NB4 (cell line): ENCODE results near the gene FGF14.

Source experiments
- DNase-seq: peaks from one replicate; pipeline ENCODE4 v3.0.0; 2010; ENCODE audit warnings: low read depth
- H3K4me3 ChIP-seq: one replicate; pipeline ENCODE4 v1.5.1; 2011; ENCODE audit warnings: mild to moderate bottlenecking, low read depth, low read length, moderate library complexity
- MAX ChIP-seq: IDR thresholded peaks from 2 replicates; pipeline ENCODE4 v1.6.1; 2011; ENCODE audit warnings: low read depth, low read length
- MYC ChIP-seq: IDR thresholded peaks from 2 replicates; pipeline ENCODE4 v1.6.1; 2011; ENCODE audit warnings: low read depth, low read length
- POLR2A ChIP-seq: IDR thresholded peaks from 2 replicates; pipeline ENCODE4 v1.6.1; 2011; ENCODE audit warnings: mild to moderate bottlenecking; ENCODE audit not compliant: insufficient read length; ENCODE audit errors: extremely low read depth
- TF ChIP-seq, protein P1 (sequence below): IDR thresholded peaks from one replicate; pipeline ENCODE4 v1.5.1; 2012; ENCODE audit warnings: low read depth, low read length

FGF14 gene

DNA sequence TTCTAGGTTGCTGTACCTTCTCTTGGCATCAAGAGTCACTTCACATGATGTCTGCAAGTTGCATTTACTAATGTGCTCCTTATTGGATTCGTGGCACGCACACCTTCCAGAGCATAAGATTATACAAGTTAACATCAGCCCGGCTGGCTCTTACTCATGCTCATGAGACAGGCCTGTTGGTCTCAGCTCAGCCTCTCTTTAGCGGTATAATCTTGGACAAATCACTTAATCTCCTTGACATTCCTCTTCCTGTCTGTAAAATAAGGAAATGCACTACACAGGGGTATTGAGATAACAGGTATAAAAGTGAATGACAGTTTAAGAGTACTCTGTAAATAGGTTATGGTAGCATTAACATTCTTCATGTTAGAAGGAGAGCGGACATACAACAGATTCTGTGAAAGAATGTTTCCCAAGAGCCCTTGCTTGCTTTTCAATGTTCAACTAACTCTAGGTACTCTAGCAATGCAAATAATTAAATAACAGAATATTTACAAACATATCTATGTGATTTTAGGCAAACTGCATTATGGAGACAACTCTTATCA is 181.1 kb downstream of the FGF14 start:
- DNase-seq, result no peak
- no peak for TF ChIP-seq MAX
- TF ChIP-seq MYC, result no peak
- TF ChIP-seq, protein P1, sequence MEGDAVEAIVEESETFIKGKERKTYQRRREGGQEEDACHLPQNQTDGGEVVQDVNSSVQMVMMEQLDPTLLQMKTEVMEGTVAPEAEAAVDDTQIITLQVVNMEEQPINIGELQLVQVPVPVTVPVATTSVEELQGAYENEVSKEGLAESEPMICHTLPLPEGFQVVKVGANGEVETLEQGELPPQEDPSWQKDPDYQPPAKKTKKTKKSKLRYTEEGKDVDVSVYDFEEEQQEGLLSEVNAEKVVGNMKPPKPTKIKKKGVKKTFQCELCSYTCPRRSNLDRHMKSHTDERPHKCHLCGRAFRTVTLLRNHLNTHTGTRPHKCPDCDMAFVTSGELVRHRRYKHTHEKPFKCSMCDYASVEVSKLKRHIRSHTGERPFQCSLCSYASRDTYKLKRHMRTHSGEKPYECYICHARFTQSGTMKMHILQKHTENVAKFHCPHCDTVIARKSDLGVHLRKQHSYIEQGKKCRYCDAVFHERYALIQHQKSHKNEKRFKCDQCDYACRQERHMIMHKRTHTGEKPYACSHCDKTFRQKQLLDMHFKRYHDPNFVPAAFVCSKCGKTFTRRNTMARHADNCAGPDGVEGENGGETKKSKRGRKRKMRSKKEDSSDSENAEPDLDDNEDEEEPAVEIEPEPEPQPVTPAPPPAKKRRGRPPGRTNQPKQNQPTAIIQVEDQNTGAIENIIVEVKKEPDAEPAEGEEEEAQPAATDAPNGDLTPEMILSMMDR, result no peak
- TF ChIP-seq POLR2A, result no peak
- no peak overlapping the region for H3K4me3 ChIP-seq

- DNase-seq, result no peak
- TF ChIP-seq MYC (no peak), POLR2A (no peak), MAX (no peak)
- TF ChIP-seq, protein P1, result no peak
- no peak overlapping the region for H3K4me3 ChIP-seq
Observed at GRCh38 chr13:102214956-102215355, 186.9 kb downstream of the FGF14 start.

GRCh38 chr13:102212729-102213128 is 189.1 kb downstream of the FGF14 start:
- no peak for DNase-seq
- no peak overlapping the region for H3K4me3 ChIP-seq
- TF ChIP-seq MAX, result no peak
- no peak for TF ChIP-seq MYC
- no peak for TF ChIP-seq POLR2A
- TF ChIP-seq, protein P1, result no peak

DNA sequence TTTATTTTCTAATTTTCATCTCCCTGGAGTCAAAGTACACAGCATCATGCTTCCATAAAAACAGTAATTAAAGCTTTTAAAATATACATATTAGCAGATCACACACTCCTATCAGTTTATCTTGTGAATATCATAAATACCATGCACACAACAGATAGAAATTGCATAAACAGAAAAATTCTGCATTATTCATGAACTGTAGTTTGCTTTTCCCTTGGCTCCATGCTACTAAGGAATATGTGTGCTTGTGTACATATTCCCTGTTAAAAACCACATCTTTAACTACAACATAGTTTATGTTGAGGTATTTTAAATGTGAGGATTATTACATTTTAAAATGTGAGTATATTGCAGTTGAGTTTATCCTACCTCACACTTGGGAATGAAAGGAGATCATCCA is 193.5 kb downstream of the FGF14 start:
- no peak for DNase-seq
- no peak overlapping the region for H3K4me3 ChIP-seq
- TF ChIP-seq MAX (no peak), POLR2A (no peak), MYC (no peak)

DNA sequence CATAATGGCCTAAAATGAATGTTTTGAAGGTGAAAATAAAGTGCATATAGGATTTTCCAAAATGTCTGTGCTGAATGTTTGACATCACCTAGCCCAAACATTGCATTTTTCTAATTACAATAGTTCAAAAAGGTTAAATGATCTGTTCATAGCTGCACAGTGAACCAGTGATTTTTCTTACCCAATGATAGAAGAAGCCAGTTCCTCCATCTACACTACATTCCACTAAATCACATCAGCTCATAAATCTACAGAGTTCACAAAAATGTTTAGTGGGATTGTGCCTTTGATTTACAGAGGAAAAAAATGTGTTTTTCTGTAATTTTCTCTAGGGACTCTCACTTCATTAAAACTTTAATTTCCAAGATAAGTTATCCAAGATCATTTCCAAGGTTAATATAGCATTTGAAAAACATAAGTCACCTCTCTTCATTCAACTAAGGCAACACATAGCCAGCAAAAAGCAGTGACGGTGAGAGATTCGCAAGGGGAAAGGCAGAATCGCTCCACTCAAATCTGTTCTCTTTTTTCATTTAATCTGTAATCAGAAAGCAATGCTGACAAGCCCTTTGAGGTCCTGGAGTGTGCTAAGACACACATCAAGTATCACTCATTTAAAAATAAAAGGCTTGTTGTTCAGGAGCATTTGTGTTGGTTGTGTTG is 194.0 kb downstream of the FGF14 start:
- no peak for DNase-seq
- no peak for TF ChIP-seq MAX
- no peak for TF ChIP-seq POLR2A
- TF ChIP-seq MYC, result no peak
- TF ChIP-seq, protein P1, result no peak
- H3K4me3 ChIP-seq, result no peak overlapping the region

DNA sequence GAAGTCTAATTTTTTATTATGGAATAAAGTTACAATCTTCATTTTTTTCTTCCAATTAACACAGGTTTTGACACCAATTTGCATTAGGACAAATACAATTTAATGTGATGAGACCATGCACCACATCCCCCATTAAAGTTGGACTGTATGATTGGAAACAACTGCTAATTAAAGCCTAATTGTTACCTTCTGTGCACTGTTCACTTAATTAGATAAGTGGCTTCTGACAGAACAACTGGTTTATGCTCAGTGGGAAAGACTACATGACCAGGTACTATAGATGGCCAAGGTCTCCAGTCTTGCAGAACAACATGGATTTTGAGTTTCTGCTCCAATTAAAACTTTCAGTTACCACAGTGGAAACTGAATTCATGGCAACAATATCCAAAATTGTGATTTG is 198.1 kb downstream of the FGF14 start:
- H3K4me3 ChIP-seq, result no peak overlapping the region
- DNase-seq, result no peak
- TF ChIP-seq POLR2A, result no peak
- no peak for TF ChIP-seq MAX
- TF ChIP-seq MYC, result no peak
- TF ChIP-seq, protein P1, result no peak
